GM18873 (cell line): ENCODE measurements around the gene ZNF274.
"Not testable (repeated sequence)": the region's sequence is repeated elsewhere in the genome, so short reads cannot be mapped to it uniquely, and the experiment has no call there.

Experiments
- ATAC-seq: cut with Tn5 transposase; IDR thresholded peaks from one replicate; pipeline ENCODE4 v1.9.1; 2021; ENCODE audit warnings: mild to moderate bottlenecking, moderate library complexity, moderate number of reproducible peaks; ENCODE audit not compliant: unreplicated experiment, low FRiP score

Gene ZNF274

GRCh38 chr19:58182989-58183816 is at the start of gene ZNF274:
Gene ZNF274 (plus strand): TSS chr19:58183061. CDS start chr19:58183966, 905 bp downstream.
- peak; percentile 72 for ATAC-seq

GRCh38 chr19:58134244-58134643 is 48.6 kb upstream of the ZNF274 start:
- ATAC-seq = no peak

DNA sequence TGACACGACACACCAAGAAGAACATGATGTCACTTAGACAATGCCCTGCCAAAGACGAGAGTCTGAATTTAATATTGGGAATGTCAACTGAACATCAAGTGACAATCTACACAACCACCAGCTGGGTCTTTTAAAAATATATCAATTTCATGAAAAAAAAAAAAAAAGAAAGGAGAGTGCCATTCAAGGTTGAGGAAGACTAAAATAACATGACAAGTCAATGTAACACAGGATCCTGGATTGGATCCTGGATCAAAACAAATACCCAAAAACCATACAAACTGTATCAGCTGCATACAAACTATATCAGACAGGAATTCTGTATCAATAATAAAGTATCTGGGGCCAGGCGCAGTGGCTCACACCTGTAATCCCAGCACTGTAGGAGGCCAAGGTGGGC is 37.0 kb upstream of the ZNF274 start:
- ATAC-seq = no peak

DNA sequence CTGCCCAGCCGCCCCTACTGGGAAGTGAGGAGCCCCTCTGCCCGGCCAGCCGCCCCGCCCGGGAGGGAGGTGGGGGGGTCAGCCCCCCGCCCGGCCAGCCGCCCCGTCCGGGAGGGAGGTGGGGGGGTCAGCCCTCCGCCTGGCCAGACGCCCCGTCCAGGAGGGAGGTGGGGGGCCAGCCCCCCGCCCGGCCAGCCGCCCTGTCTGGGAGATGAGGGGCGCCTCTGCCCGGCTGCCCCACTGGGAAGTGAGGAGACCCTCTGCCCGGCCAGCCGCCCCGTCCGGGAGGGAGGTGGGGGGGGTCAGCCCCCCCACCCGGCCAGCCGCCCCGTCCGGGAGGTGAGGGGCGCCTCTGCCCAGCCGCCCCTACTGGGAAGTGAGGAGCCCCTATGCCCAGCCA is 35.4 kb upstream of the ZNF274 start:
- ATAC-seq = not testable (repeated sequence)

DNA sequence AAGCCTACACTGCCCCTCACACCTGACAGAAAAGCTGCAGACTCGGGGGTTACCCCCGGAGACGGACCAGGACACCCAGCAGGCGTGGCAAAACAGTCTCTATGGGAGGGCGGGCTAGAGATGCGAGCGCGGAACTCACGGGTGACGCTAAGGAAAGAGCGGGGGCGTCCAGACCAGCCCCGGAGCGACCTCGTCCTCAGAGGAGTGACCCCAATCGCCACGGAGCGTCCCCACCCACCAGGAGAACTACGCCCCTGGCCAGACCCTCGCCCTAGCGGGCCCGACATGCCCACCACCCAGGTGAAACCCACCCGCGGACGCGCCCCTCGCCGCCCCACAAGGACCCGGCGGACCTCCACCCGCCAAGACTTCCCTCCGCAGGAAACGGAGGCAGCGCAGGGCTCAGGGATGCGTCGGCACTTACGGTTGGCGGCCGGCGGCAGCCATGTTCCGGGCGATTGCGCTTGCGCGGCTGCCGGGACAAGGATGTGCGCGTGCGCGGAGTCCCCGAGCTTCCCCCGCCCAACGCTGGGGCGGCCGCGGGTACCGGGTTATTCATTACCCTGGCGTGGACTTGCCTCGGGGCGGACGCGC is 32.4 kb upstream of the ZNF274 start, which contains the start of gene ZNF329:
ZNF329 (minus strand) TSS at position 462 of the 594 bp plus-strand sequence. CDS start 21,286 bp downstream, outside the sequence.
- ATAC-seq = no peak

DNA sequence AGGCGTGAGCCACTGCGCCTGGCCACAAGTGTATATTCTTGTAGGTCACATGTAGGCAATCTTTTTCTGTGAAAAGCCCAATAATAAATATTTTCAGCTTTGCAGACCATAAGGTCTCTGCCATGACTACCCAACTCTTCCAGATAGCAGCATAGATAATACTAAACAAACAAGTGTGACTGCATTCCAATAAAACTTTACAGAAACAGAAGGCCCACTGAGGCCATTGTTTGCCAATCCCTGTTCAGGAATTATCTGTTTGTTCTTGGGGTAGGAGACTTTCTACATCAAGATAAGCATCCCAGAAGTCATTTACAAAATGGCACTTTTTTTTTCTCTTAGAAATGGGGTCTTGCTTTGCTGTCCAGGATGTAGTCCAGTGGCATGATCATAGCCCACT is 29.5 kb upstream of the ZNF274 start:
- ATAC-seq = no peak

GRCh38 chr19:58154287-58154678 is 28.6 kb upstream of the ZNF274 start:
- no peak for ATAC-seq

DNA sequence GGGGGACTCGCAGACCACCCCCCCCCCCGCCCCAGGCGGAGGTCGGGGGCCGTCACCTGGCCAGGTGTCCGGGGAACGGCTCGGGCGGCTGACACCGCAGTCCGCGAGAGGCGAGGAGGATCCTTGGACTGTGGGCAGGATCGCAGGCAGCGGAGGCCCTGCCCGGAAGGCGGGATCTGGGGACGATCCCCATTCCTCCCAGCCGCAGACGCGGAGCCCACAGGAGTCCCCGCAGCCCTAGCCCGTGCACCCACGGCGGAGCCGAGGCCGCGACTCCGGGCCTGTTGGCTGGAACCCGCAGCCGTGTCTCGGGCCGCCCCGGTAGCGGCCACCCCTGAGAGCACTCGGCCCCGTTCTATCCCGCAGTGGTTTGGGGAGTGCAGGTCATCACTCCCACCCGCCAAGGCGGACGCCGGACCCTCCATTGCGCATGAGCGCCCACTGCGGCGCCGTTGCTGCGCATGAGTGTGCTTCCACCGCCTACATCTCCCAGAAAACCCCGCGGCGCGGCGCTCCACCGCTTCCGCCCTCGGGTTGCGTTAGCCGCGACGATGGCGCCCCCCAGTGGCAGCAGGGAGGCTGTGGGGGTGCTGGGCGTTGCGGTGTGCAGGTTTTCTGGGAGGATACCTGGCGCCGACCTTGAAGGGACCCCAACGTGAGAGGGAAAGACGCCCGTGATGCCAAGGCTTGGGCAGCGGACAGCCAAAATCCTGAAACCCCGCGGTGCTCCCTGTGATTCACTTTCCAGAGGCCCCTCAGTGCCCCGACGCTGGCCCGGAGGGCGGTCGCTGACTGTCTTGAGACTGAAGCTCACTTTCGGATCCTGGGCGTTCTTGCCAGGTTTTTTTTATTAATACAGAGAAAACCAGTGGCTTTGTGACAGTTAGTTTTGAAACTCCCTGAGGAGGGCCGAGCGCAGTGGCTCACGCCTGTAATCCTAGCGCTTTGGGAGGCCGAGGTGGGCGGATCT is 27.9 kb upstream of the ZNF274 start:
- ATAC-seq = peak; percentile 54

DNA sequence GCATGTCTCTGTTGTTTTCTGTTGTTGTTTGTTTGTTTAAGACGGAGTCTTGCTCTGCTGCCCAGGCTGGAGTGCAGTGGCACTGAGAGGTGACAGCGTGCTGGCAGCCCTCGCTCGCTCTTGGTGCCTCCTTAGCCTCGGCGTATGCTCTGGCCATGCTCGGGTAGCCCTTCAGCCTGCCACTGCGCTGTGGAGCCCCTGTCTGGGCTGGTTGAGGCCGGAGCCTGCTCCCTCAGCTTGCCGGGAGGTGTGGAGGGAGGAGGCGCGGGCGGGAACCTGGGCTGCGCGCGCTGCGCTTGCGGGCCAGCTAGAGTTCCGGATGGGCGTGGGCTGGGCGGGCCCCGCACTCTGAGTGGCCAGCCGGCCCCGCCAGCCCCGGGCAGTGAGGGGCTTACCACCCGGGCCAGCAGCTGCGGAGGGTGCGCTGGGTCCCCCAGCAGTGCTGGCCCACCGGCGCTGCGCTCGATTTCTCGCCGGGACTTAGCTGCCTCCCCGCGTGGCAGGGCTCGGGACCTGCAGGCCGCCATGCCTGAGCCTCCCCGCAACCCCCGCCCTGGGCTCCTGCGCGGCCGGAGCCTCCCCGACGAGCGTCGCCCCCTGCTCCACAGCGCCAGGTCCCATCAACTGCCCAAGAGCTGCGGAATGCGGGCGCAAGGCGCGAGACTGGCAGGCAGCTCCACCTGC is 25.7 kb upstream of the ZNF274 start:
- ATAC-seq = no peak

GRCh38 chr19:58166268-58166667 is 16.6 kb upstream of the ZNF274 start:
- ATAC-seq = no peak

DNA sequence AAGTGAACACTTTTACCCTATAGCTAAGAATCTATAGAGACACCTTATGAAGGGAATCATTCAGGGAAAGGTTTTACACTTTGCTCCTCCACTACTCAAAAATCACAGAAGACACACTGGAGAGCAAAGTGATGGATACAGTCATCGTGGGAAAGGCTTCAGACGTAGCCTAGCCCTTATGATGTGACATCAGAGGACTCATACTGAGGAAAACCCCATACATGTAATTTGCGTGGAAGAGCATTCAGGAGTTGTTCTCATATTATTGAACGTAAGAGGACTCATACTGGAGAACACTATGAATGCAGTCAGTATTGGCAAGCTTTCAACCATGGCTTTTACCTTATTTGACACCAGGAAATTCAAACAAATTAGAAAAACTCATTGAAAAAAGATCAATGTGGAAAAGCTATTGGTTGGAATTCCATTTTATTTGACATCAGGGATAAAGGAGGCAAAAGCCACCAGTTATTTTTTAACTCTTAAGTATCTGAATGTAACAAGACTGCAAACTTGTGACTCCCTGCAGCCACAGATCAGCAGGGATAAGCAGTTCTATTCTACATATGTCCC is 16.1 kb upstream of the ZNF274 start:
- ATAC-seq = no peak

GRCh38 chr19:58170860-58171259 is 12.0 kb upstream of the ZNF274 start:
- no peak for ATAC-seq

- ATAC-seq = no peak
These were observed 822 bp upstream of the ZNF274 start for GRCh38 chr19:58181902-58182576.

GRCh38 chr19:58182577-58182988 is 278 bp upstream of the ZNF274 start:
- ATAC-seq = no peak

DNA sequence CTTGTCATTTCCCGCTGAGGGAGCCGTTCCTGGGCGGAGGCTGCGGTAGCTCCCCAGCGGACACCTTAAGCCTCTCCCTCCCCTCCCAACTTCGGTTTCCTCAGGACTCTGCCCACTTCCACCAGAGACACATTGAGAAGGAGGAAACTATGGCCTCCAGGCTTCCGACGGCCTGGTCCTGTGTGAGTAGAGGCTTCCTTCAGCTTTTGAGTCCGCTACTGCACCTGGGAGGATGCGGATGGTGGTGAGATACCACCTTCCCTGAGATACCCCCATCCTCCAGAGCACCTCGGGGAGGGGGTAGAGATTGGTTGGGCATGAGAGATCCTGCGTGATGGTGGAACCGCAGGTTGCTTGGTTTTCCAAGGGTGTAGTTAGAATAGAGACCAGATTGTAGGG is 955 bp downstream of the ZNF274 start:
- no peak for ATAC-seq

GRCh38 chr19:58196901-58197616 is 14.2 kb downstream of the ZNF274 start:
- no peak for ATAC-seq

DNA sequence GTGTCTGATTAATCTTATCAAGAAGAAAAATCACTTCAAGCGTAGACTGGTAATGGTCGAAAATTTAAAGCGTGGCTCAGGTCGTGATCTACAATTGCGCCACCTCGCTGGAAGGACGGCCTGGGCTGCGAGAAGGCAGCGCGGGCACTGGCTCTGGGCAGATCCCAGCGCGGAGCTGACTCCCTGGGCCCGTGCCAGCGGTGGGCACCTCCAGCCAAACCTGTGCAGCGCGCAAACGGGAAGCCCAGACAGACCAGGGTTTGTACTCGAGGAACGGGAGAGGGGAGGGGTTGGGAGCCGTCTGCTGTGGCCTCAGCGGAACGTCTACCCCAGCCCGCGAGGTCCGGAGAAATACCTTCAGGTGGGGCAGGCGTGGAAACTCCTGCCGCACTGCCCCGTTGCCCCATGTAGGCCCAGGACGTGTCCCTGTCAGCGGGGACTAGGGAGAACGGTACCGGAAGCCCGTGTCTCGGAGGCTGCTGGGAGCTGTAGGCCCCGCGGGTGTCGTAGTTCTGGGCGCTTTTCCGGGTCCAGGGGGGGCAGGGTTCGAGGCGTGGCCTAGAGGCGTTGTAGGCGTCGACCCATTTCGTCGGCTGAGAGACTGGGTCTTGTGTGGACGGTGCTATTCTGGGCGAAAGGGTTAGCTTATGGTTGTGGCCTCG is 21.1 kb downstream of the ZNF274 start:
- ATAC-seq = no peak

- no peak for ATAC-seq
These were observed 21.7 kb downstream of the ZNF274 start for GRCh38 chr19:58204566-58204965.
